T-helper 2 cell treated with Interferon-gamma antibody and Interleukin-4, amounts not matched to agents 100 ng/mL and 5 ng/mL, for 36 hours (primary cell): ENCODE measurements around the gene FRMPD2. TPM values are rescaled to one million over a fixed set of nuclear protein-coding genes. Genes with fewer than 3 reads are reported as not detected.
"Not testable (repeated sequence)": the region's sequence is repeated elsewhere in the genome, so short reads cannot be mapped to it uniquely, and the experiment has no call there.

ENCODE experiments used
- intact Hi-C: fragments of 100-400 bp; cut with micrococcal nuclease; formaldehyde crosslinking; loops from one replicate; pipeline ENCODE4 v1.15.1; 2023
- total RNA-seq: library from RNA; stranded (reverse); gene quantifications from 2 replicates; pipeline ENCODE4 v1.2.3, GENCODE V29; 2022

Gene FRMPD2
- total RNA-seq, 1 donor from 2014 or later = not detected

DNA sequence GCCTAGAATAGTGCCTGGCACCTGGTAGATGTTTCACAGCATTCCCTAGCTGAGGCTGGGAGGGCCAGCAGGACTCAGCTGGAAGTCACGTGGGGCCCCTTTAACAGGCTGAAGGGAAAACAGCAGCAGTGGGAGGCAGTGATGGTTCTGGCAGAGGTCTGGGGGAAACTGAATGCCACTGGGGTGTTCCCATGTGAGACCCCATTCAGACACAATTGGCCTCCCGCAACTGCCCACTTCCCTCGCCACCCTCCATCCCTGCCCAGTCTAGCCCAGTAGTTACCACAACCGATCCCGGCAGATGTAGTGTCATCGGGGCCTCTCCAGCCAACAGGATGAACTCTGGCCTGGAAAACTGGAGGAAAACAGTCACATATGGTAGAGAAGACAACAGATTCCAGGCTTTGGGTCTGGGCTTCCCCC is 38.3 kb downstream of the FRMPD2 start:
- intact Hi-C loops = no loop called here

DNA sequence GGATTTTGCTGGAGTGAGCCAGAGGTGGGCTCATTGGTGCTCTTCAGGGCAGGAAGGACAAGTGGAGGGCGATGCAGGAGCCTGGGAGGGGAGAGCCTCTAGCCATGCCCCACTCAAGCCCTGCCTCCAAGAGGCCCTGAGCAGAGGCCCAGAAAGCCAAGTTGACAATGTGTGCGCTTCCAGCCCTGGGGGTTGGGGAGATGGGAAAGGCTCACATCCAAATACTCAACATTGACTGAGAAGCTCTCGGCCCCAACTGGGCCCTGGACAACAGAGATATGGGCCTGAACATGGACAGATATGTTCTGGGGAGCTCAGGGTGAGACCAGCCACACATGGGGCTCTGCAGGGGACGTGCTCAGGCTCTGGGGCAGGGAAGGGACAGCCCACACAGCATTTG is 39.0 kb downstream of the FRMPD2 start:
- intact Hi-C loops = no loop called here

DNA sequence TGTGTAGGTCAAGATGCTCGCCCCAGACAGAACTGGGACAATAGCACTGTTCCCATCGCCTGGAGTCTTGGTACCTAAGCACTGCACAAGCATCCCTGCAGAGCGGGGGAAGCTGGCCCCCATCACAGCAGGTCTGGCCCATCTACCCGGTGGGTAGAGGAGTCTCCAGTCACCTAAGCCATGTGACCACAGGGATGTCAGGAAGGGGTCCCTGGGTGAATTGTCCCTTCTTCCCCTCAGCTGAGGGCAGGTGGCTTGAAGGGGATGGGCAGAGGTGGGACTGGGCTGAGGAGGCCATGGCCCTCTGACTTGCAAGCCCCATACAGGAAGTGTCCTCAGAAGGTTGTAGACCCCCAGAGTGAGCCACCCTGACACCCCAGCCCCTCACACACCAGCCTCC is 39.7 kb downstream of the FRMPD2 start:
- intact Hi-C loops = no loop called here

DNA sequence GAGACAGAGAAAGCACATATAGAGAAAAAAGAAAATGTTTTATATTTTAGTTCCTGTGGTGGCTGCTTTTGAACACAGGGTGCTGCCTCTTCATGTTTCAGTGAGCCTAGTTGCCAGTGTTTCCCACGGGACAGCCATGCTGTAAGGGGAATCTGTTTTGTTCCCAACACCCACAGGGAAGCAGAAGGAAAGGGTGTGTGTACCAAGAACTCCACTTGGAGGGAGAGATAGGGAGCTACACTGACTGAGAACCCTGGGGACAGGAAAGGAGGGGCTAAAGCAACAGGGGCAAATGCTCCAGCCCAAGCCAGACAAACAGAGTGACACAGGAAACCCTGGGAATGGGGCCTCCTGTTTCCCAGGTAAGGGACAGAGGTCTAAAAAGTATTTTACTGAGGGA is 40.2 kb downstream of the FRMPD2 start:
- intact Hi-C loops = no loop called here

DNA sequence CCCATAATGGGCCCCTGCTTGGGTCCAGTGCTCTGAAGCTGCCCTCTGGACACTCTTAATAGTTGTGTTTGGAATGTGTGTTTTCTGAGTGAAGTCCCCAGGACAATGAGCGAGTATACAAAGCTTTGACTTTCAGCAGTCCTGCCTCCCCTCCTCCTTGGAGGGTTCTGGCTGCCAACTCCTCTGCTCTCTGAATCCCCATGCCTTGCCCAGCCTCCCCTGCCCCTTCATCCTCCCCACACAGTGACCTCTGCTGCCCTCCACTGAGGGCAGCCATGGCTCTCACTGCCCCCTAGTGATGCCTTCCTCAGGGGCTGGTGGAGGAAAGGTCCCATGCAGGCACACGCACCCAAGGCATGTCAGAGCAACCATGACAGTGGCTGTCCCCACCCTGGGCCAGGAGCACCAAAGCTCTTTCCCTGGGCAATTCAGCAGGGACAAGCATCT is 40.9 kb downstream of the FRMPD2 start:
- intact Hi-C loops = no loop called here

DNA sequence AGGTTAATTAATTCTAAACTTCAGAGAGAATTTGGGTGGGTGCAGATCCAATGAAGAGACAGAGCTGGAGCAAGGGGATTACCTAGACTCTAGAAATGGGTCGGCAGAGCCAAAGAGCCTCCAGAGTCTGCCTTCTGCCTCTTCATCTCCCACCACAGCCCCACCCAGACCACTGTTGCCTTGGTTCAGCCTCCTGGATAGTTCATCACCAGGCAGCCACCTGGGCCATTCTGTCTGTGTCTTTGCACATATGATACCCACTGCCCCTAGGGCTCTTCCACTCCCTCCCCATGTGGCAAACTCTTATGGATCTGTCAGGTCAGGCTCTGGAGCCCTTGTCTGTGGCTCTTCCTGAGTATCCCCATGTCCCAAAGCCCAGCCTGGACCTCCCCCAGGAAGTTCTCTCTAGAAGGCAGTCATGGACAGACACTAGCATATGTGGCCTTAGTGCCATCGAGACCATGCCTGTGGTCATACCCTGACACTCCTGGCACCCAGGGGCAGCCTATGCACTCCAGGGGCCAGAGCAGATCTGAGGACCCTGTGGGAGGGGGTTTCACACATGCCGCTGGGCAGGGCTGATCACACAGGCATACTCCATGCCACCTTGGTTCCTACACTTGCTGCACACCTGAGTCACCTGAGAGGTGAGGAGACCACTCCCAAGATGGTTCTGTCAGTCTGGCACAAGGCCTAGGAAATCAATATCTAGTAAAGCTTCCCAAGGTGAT is 41.6 kb downstream of the FRMPD2 start:
- intact Hi-C loops = no loop called here

DNA sequence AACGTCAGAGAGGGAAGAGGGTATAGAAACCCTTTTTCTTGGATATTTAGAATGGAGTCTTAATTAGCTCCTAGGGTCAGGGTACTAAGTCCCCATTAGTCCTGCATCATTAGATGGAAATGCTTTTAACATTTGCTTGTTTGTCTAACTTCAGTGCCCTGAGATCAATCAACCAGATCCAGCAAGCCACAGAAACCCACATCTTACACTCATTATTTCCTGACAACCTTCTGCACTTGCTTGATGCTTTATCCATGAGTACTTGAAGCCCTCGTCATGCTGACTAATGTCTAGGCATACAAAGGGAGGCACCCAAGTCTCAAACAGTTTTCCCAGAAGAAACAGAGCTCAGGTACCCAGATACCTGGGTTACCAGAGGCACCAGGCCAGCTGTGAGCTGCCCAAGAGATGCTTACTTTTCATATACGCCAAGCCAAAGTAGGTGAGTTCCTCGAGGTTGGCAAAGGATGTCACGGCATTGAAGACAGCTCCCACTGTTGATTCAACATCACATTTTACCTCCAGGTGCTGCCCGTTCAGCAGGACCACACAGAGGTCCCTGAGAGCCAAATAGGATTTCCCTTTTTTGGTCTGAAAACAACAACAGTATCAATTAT is 42.7 kb downstream of the FRMPD2 start:
- intact Hi-C loops = no loop called here

DNA sequence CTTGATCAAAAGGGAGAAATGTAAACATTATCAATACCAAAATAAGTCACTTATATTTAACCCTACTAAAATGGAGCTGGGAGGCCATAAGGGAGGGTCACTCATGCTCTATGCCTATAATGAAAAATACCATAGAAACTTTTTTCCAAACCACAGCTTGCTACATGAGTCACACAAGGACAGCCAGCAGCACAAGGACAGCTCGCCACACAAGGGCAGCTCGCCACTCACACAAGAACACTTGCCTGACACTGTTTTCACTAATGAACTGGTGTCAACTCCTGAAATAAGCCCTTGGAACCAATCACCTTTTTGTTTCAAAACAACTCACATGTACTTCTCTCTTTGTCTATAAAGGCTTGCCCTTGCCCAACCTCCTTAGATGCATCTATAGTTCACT is 43.3 kb downstream of the FRMPD2 start:
- intact Hi-C loops = no loop called here

DNA sequence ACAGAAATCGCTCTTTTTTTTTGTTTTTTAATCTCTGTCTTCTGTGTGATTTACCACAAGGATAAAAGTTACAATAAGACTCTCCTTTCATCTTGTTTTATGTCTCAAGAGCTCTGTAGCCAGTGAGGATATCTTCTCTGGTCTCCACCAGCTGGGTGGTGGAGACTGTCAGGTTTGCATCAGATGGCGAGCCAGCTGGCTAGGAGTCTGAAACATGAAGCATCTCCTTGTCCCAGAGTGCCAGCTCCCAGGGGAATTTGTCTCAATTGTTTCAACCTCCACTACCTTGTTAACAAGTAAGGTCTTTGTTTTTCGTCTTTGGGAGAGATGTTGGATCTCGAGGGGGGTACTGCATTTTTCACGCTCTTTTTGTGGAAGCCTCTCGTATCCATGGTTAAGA is 47.3 kb downstream of the FRMPD2 start:
- intact Hi-C loops = no loop called here

DNA sequence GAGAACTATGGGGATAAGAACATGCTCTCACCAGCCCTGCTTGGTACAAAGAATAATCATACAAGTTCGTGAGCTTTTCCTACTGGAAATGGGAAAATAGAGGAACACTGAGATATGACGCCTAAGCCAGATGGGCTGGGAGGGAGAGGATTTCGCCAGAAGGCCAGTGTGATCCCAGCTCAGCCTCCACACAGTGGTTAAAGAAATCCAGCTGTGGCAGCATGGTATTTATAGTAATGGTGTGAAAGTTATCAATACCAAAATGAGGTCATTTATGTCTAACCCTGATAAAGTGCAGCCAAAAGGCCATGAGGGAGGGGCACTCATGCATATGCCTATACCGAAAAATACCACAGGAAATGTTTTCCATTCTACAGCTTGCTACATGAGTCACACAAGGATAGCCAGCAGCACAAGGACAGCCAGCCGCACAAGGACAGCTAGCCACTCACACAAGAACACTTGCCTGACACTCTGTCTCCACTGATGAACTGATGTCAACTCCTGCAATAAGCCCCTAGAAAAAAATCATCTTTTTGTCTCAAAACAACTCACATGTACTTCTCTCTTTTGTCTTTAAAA is 49.4 kb downstream of the FRMPD2 start:
- intact Hi-C loops = no loop called here

DNA sequence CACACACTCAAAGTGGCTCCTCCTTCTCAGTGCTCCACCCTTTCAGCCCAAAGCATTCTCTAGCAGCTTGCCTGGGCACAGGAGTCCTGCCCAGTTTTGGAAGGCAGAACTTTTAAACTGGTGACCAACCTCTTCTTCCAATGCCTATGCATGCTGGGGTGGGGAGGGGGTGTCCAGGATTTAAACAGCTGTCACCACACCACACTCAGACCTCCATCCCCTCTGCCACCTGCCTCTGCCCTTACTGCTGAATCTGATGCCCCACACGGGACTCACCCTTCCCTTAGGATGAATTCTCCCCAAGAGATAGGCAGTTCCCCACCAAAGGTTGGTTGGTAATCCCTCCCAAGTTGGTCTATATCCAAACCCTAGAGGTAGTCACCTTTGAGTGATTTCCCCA is 50.2 kb downstream of the FRMPD2 start:
- intact Hi-C loops = no loop called here

DNA sequence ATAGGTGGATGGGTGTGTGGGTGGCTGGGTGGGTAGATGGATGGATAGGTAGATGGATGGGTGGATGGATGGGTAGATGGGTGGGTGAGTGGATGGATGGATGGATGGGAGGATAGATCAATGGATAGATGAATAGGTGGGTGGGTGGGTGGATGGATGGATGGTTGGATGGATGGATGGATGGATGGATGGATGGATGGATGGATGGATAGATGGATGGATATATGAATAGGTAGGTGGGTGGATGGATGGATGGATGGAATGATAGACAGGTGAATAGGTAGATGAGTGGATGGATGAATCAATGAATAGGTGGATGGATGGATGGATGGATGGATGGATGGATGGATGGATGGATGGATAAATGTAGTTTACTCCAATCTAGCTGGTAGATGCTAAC is 52.7 kb downstream of the FRMPD2 start:
- intact Hi-C loops = no loop called here

DNA sequence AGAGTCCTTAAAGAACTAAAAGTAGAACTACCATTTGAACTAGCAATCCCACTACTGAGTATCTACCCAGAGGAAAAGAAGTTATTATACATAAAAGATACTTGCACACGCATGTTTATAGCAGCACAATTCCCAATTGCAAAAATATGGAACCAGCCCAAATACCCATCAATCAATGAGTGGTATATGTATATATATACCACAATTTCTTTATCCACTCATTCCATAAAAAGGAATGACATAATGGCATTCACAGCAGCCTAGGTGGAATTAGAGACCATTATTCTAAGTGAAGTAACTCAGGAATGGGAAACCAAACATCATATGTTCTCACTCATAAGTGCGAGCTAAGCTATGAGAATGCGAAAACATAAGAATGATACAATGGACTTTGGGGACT is 53.5 kb downstream of the FRMPD2 start:
- intact Hi-C loops = not testable (repeated sequence)

DNA sequence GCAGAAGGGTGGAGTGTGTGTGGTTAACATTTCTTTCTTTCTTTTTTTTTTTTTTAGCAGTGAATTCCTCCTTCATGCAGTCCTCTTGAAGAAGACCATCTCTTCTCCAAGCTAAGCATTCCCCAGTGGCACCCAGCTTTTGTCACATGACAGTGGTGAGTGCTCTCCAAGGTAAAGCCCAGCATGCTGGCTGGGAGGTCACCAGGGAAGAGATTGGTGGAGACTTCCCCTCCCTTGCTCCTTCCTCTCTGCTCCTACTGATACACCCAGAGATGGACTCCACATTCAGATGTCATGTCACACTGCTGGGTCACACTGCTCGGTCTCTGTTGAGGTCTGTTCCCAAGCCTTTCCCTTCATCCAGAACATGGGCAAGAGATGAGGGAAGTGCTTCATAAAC is 55.3 kb downstream of the FRMPD2 start:
- intact Hi-C loops = no loop called here

DNA sequence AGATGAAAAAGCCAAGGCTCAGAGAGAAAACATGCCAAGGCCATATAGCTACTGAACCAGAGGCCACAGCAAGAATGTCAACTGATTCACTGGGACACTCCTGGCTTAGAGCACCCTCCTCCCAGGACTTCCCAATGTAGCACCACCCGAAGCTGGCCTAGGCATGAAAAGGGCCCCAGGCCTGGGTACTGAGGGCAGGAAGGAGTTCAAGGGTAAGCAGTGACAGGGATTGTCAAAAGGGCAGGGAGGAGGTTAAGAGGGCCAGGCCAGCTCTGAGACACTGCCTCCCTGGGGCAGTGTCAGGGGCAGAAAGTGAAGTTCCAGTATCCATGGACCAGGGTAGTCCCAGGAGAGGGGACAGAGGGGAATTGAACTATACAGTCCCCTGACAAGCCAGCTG is 57.8 kb downstream of the FRMPD2 start:
- intact Hi-C loops = no loop called here

DNA sequence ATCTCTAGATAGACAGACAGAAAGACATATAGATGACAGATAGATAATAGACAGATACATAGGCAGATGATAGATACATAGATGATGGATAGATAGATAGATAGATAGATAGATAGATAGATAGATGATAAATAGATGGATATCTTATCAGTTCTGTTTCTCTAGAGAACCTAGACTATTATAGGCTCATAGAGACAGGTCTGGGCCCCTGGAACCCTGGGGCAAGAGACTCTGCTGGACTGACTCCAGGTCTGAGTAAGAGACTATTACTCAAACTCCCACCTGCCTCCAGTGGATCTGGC is 58.3 kb downstream of the FRMPD2 start:
- intact Hi-C loops = no loop called here

DNA sequence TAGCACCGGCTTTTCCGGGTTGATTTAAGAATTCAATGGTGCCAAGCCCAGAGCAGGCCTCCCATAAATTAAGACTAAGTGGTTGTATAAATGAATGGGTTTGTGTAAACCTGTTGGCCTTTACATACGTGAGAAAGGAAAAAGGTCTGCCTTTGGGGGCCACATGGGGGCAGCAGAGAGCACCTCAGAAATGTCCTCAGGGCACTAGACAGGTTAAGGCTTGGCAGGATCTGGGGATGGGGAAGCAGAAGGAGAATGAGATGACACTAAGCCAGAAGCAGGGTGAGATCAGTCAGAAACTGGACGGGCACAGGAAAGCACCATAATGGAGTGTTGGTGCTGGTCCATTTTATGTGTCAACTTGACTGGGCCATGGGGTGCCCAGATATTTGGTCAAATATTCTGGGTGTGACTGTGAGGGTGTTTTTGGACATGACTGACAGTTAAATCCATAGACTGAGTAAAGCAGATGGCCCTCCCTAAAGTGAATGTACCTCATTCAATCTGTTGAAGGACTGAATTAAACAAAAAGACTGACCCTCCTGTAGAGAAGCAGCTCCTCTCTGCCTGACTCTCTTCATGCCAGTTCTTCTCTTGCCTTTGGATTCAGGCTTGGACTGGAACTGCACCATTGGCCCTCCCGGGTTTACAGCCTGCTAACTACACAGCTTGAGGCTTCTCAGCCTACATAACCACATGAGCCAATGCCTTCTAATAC is 58.9 kb downstream of the FRMPD2 start:
- intact Hi-C loops = loop anchor here (1.0 to 2.0 kb wide), 2 partner anchors 74 to 291 kb away; no protein-coding TSS in a partner anchor

DNA sequence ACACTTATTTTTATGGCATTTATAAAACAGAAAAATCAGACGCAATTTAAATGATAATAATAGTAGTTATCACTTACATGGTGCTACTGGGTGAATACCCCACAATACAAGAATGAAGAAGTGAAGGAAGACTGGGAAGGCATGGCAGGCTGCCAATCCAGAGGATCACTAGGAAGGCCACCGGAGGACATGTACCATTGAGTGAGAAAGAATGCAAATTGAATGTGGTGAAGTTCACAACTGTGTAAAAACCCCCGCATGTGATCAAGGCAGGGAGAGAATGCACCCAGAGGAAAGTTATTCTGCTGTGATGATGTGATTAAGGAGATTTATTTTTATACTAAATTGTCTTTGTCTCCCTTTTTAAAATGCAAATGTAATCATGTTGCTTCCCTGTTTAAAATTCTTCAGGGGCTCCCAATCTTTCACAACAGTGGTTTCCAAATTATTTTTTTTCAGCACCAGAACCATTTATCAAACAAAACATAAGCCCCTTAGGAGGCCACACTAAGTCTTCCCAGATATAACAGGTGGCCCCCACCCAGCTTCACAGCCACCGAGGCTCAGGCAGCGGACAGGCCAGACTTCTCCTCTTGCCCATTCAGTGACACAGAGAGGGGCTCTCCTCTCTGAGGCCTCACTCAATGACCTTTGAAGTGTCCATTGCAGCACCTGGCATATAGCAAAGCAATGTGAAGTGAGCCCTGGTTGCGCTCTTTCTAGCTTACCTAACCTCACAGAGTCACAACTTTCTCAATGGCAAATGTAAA is 59.6 kb downstream of the FRMPD2 start:
- intact Hi-C loops = loop anchor here (1.0 to 2.0 kb wide), 2 partner anchors 74 to 292 kb away; no protein-coding TSS in a partner anchor

DNA sequence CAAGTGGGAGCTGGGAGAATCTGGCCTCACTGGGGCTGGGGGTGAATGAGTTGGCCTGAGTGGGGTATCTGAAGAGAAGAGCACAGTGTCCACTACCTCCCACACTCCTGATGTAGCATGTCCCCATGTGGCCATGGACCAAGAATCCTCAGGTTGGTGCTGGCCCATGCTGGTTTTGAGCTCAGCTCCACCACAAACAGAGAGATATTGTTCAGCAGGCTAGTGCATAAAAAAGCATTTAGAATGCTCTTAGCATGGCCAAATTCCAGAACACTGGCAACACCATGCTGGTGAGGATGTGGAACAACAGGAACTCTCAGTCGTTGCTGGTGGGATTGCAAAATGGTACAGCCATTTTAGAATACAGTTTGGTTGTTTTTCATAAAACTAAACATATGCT is 61.4 kb downstream of the FRMPD2 start:
- intact Hi-C loops = no loop called here

DNA sequence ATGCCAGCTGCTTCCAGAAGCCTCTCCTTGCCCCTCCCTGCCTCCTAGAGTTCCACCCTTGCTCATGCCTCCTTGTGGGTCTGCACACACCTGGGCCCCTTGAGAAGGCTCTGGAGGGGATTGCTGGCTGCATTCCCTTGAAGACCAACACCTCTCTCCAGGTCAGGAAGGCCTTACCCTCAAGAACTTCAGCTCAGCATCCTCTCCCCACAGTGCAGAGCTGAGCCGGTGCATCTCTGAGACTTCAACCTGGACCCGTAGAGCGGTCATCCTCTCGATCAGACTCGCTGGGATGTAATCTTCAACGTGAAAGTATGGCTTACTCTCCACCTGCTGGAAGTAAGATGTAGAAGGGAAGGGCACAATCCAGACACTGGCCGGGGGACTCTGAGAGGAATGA is 62.7 kb downstream of the FRMPD2 start:
- intact Hi-C loops = no loop called here

DNA sequence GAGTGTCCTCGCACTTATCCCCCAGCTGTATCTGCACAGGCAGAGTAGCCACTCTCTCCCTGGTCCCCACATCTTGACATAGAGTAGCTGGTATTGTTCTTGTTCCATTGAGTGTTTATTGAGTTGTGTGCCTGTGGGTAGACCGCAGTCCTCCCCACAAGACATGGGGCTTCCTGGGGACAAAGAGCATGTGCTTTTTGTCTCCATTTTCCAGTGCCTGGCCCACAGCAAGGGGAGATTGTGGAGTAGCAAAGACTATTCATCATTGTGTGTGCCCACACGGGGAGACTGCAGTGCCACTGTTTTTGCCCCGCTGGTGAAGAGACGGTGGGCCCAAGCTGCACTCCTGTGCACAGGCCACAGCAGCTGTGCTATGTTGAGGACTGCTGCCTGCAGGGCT is 63.5 kb downstream of the FRMPD2 start:
- intact Hi-C loops = no loop called here
